SK-N-SH (cell line): Measurements from ENCODE around the gene ALKBH8.

Experiments
- CTCF ChIP-seq: fragments of 200-600 bp; sonication (generic); IDR thresholded peaks from 2 replicates; pipeline ENCODE4 v1.6.1; 2017; ENCODE audit warnings: antibody characterized with exemption, mild to moderate bottlenecking, moderate library complexity
- FOXJ3 ChIP-seq: sonication (generic); formaldehyde crosslinking; IDR thresholded peaks from 2 replicates; pipeline ENCODE4 v1.5.1; 2020; ENCODE audit warnings: mild to moderate bottlenecking, missing genetic modification reagents
- FOXM1 ChIP-seq: IDR thresholded peaks from 2 replicates; pipeline ENCODE4 v1.4.0; 2012; ENCODE audit warnings: low read depth, mild to moderate bottlenecking
- GATA2 ChIP-seq: sonication (generic); formaldehyde crosslinking; IDR thresholded peaks from 2 replicates; pipeline ENCODE4 v1.5.0; 2020; ENCODE audit warnings: mild to moderate bottlenecking, missing genetic modification reagents
- NRF1 ChIP-seq: IDR thresholded peaks from 2 replicates; pipeline ENCODE4 v1.6.1; 2012; ENCODE audit warnings: low read depth, mild to moderate bottlenecking, low read length
- POLR2AphosphoS5 ChIP-seq: IDR thresholded peaks from 2 replicates; pipeline ENCODE4 v1.6.1; 2012; ENCODE audit warnings: low read depth, low read length
- RAD21 ChIP-seq: IDR thresholded peaks from 2 replicates; pipeline ENCODE4 v1.6.1; 2012; ENCODE audit warnings: mild to moderate bottlenecking, low read length
- REST ChIP-seq: IDR thresholded peaks from 2 replicates; pipeline ENCODE4 v1.6.1; 2012; ENCODE audit warnings: mild to moderate bottlenecking, low read depth, low read length, moderate library complexity
- RFX5 ChIP-seq: IDR thresholded peaks from 2 replicates; pipeline ENCODE4 v1.6.1; 2012; ENCODE audit warnings: mild to moderate bottlenecking, improper control_type of control experiment, low read length
- SMC3 ChIP-seq: IDR thresholded peaks from 2 replicates; pipeline ENCODE4 v1.6.1; 2012; ENCODE audit warnings: low read depth, low read length, improper control_type of control experiment
- TAF1 ChIP-seq: IDR thresholded peaks from 2 replicates; pipeline ENCODE4 v1.6.1; 2012; ENCODE audit warnings: low read depth, mild to moderate bottlenecking, low read length, moderate library complexity, borderline replicate concordance
- TEAD4 ChIP-seq: IDR thresholded peaks from 2 replicates; pipeline ENCODE4 v1.4.0; 2012; ENCODE audit warnings: mild to moderate bottlenecking, borderline replicate concordance; ENCODE audit not compliant: insufficient read depth
- YY1 ChIP-seq: IDR thresholded peaks from 2 replicates; pipeline ENCODE4 v1.4.0; 2012; ENCODE audit warnings: low read depth, mild to moderate bottlenecking

- TF ChIP-seq TAF1 = no peak
- no peak for TF ChIP-seq CTCF
- no peak for TF ChIP-seq FOXM1
- no peak for TF ChIP-seq REST
- TF ChIP-seq RFX5 = no peak
- no peak for TF ChIP-seq YY1
- TF ChIP-seq SMC3 = no peak
- TF ChIP-seq RAD21 = no peak
- no peak for TF ChIP-seq NRF1
- no peak for TF ChIP-seq GATA2 (CRISPR knock-in tag)
- no peak for TF ChIP-seq POLR2AphosphoS5
- TF ChIP-seq TEAD4 = no peak
- TF ChIP-seq FOXJ3 (CRISPR knock-in tag) = no peak
Observed at GRCh38 chr11:107594736-107595135, 29.2 kb upstream of the ALKBH8 start.
